Liver (tissue), 9 donors: ENCODE data around the gene CNNM1. TPM values are rescaled to one million over a fixed set of nuclear protein-coding genes. Genes with fewer than 3 reads are reported as not detected.

Experiments used
- DNase-seq: peaks from one replicate; pipeline ENCODE4 v3.0.0-alpha.2; 2017; ENCODE audit warnings: low spot score
- H3K27ac ChIP-seq, 2 donors: one replicate each; pipeline ENCODE4 v1.7.0; 2013; ENCODE audit warnings: inconsistent platforms in 2 of 2, low read length in 2 of 2, control low read depth in 1 of 2, low read depth in 1 of 2, mild to moderate bottlenecking in 1 of 2
- H3K27me3 ChIP-seq, 4 donors: one replicate each; pipeline versions ENCODE4 v1.6.1 to v1.7.0; 2013; ENCODE audit warnings: low read length in 3 of 4, inconsistent platforms in 1 of 4, mild to moderate bottlenecking in 1 of 4, moderate library complexity in 1 of 4; ENCODE audit not compliant: control insufficient read depth in 4 of 4, insufficient read depth in 4 of 4
- H3K36me3 ChIP-seq, 4 donors: one replicate each; pipeline versions ENCODE4 v1.6.1 to v1.7.0; 2013; ENCODE audit warnings: low read length in 3 of 4, mild to moderate bottlenecking in 3 of 4, low read depth in 1 of 4, moderate library complexity in 1 of 4; ENCODE audit not compliant: control insufficient read depth in 4 of 4, insufficient read depth in 3 of 4
- H3K4me1 ChIP-seq, 4 donors: one replicate each; pipeline versions ENCODE4 v1.6.1 to v1.7.0; 2013; ENCODE audit warnings: low read length in 3 of 4, mild to moderate bottlenecking in 3 of 4, moderate library complexity in 1 of 4; ENCODE audit not compliant: control insufficient read depth in 4 of 4, insufficient read depth in 4 of 4
- H3K4me3 ChIP-seq, 3 donors: one replicate each; pipeline versions ENCODE4 v1.6.1 to v1.7.0; 2013; ENCODE audit warnings: low read length in 3 of 3, control low read depth in 1 of 3, low read depth in 1 of 3, mild to moderate bottlenecking in 1 of 3
- H3K9ac ChIP-seq, 2 donors: one replicate each; pipeline ENCODE4 v1.7.0; 2013; ENCODE audit warnings: low read length in 2 of 2, mild to moderate bottlenecking in 2 of 2, moderate library complexity in 2 of 2, control low read depth in 1 of 2, low read depth in 1 of 2
- H3K9me3 ChIP-seq, 4 donors: one replicate each; pipeline versions ENCODE4 v1.6.1 to v1.7.0; 2013; ENCODE audit warnings: low read length in 3 of 4; ENCODE audit not compliant: control insufficient read depth in 4 of 4
- CTCF ChIP-seq: fragments of 150-350 bp; IDR thresholded peaks from 2 replicates; pipeline ENCODE4 v1.5.1; 2017; ENCODE audit warnings: improper control_type of control experiment, low read depth, low read length; ENCODE audit not compliant: missing input control
- FOXA2 ChIP-seq: IDR thresholded peaks from 2 replicates; pipeline ENCODE4 v1.6.1; 2016; ENCODE audit warnings: antibody characterized with exemption
- HNF4G ChIP-seq: IDR thresholded peaks from 2 replicates; pipeline ENCODE4 v1.6.1; 2016; ENCODE audit warnings: antibody characterized with exemption
- JUND ChIP-seq, 2 donors: IDR thresholded peaks; 2 replicates each; pipeline ENCODE4 v1.6.1; 2016; ENCODE audit warnings: antibody characterized with exemption in 2 of 2
- NR2F2 ChIP-seq: IDR thresholded peaks from 2 replicates; pipeline ENCODE4 v1.6.1; 2016; ENCODE audit warnings: antibody characterized with exemption
- RAD21 ChIP-seq, 2 donors: IDR thresholded peaks; 2 replicates each; pipeline ENCODE4 v1.6.1; 2016; ENCODE audit warnings: antibody characterized with exemption in 2 of 2, mild to moderate bottlenecking in 2 of 2
- SP1 ChIP-seq: IDR thresholded peaks from 2 replicates; pipeline ENCODE4 v1.6.1; 2018; ENCODE audit warnings: antibody characterized with exemption, mild to moderate bottlenecking
- TAF1 ChIP-seq: conservative IDR thresholded peaks from 2 replicates; pipeline ENCODE4 v1.6.1; 2016; ENCODE audit warnings: antibody characterized with exemption, mild to moderate bottlenecking
- YY1 ChIP-seq: IDR thresholded peaks from 2 replicates; pipeline ENCODE4 v1.6.1; 2016; ENCODE audit warnings: antibody characterized with exemption, mild to moderate bottlenecking
- whole genome bisulfite sequencing: extraction: QIAGEN DNeasy Blood & Tissue Kit; methylation state at CpG from one replicate; pipeline ENCODE4 v1.1.7; 2013; 5-methylcytosine and 5-hydroxymethylcytosine counted together
- polyA plus RNA-seq, 2 donors: library from polyadenylated mRNA; stranded (reverse) in 1 of 2; unstranded in 1 of 2; fragments of 200-250 nt in 1 of 2; fragments of >200 nt in 1 of 2; fragmentation: Nextera tagmentation in 1 of 2; extraction: Ambion mirVana in 1 of 2; gene quantifications; one replicate each; pipeline versions ENCODE4 v1.2.1 to v1.2.3, GENCODE V29; 2013 to 2015
- total RNA-seq, 2 donors: library from RNA; depleted of rRNA; stranded (reverse); fragments of >200 nt; gene quantifications; one replicate each; pipeline ENCODE4 v1.2.3, GENCODE V29; 2014
- TF ChIP-seq, protein P1 (sequence below): IDR thresholded peaks from 2 replicates; pipeline ENCODE4 v1.6.1; 2016; ENCODE audit warnings: antibody characterized with exemption
- TF ChIP-seq, protein P2 (sequence below): IDR thresholded peaks from 2 replicates; pipeline ENCODE4 v1.6.1; 2016; ENCODE audit warnings: antibody characterized with exemption
- TF ChIP-seq, protein P3 (sequence below): IDR thresholded peaks from 2 replicates; pipeline ENCODE4 v1.6.1; 2016; ENCODE audit warnings: antibody characterized with exemption, mild to moderate bottlenecking
- donor health status: healthy.
- donor health status: healthy.
- donor health status: healthy.
- donor health status: healthy.
- donor health status: healthy.

The CNNM1 gene
- total and polyA plus RNA-seq, 4 donors: 0.05 to 0.10 (median 0.07) TPM

GRCh38 chr10:99341860-99342490 lies 12.8 kb downstream of the CNNM1 start:
- WGBS: 66% methylated on average over 3 of the region's 3 CpGs

More at GRCh38 chr10:99341860-99342490, 12.8 kb downstream of the CNNM1 start:
- no peaks in the 10 kb centered on the region for H3K27me3 ChIP-seq
- H3K9ac ChIP-seq: no peak overlapping the region
- TF ChIP-seq CTCF (no peak), NR2F2 (no peak), JUND (IDR thresholded peaks at IDR 0.05) (no peak), TAF1 (no peak), YY1 (no peak), SP1 (no peak), HNF4G (no peak), FOXA2 (no peak), RAD21 (IDR thresholded peaks at IDR 0.05) (no peak)
- TF ChIP-seq, protein P1, sequence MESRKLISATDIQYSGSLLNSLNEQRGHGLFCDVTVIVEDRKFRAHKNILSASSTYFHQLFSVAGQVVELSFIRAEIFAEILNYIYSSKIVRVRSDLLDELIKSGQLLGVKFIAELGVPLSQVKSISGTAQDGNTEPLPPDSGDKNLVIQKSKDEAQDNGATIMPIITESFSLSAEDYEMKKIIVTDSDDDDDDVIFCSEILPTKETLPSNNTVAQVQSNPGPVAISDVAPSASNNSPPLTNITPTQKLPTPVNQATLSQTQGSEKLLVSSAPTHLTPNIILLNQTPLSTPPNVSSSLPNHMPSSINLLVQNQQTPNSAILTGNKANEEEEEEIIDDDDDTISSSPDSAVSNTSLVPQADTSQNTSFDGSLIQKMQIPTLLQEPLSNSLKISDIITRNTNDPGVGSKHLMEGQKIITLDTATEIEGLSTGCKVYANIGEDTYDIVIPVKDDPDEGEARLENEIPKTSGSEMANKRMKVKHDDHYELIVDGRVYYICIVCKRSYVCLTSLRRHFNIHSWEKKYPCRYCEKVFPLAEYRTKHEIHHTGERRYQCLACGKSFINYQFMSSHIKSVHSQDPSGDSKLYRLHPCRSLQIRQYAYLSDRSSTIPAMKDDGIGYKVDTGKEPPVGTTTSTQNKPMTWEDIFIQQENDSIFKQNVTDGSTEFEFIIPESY: no peak
- TF ChIP-seq, protein P2, sequence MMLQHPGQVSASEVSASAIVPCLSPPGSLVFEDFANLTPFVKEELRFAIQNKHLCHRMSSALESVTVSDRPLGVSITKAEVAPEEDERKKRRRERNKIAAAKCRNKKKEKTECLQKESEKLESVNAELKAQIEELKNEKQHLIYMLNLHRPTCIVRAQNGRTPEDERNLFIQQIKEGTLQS: no peak
- TF ChIP-seq, protein P3, sequence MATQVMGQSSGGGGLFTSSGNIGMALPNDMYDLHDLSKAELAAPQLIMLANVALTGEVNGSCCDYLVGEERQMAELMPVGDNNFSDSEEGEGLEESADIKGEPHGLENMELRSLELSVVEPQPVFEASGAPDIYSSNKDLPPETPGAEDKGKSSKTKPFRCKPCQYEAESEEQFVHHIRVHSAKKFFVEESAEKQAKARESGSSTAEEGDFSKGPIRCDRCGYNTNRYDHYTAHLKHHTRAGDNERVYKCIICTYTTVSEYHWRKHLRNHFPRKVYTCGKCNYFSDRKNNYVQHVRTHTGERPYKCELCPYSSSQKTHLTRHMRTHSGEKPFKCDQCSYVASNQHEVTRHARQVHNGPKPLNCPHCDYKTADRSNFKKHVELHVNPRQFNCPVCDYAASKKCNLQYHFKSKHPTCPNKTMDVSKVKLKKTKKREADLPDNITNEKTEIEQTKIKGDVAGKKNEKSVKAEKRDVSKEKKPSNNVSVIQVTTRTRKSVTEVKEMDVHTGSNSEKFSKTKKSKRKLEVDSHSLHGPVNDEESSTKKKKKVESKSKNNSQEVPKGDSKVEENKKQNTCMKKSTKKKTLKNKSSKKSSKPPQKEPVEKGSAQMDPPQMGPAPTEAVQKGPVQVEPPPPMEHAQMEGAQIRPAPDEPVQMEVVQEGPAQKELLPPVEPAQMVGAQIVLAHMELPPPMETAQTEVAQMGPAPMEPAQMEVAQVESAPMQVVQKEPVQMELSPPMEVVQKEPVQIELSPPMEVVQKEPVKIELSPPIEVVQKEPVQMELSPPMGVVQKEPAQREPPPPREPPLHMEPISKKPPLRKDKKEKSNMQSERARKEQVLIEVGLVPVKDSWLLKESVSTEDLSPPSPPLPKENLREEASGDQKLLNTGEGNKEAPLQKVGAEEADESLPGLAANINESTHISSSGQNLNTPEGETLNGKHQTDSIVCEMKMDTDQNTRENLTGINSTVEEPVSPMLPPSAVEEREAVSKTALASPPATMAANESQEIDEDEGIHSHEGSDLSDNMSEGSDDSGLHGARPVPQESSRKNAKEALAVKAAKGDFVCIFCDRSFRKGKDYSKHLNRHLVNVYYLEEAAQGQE: no peak
- H3K36me3 ChIP-seq: no peaks in the 10 kb centered on the region
- DNase-seq: no peak
- no peak overlapping the region for H3K4me3 ChIP-seq
- H3K4me1 ChIP-seq: no peaks in the 10 kb centered on the region
- no peaks in the 10 kb centered on the region for H3K9me3 ChIP-seq
- H3K27ac ChIP-seq: no peak overlapping the region
